ENCODE results near the gene DNAH7.

Gene DNAH7

DNA sequence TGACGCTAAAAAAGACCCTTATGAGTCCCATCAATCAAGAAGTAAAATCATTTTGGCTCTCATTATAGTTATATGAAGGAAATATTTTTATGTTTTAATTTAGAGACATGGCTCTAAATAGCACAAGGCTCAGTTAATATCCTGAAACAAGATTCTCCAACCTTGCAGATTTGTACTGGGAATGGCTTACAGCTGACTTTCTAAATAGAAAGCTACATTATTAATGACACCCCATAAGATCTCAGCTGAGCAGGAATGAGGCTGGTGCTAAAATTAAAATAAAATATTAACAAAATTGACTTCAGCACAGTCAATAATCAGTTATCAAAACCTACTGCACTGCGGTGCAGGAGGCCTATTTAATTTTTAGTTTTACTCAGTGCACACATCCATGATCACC lies 274.8 kb downstream of the DNAH7 start:
- DNase-seq = no peak

DNA sequence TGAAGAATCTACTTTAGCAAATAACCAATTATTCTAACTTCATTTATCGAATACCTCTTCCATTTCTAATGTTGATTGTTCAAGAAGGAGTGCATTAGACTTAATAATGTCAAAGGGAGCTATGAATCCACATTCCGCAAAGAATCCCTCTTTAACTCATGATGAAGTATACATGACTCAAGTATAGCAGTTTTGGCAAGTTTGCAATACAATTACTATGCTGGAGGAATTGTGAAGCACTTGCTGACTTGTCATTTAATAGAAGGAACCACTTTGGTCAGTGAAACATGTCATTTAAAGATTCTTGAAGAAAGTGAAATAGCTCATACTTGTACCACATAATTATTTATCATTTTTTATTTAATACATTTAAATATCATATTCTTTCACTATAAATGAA lies 286.5 kb downstream of the DNAH7 start:
- no peak for DNase-seq

DNA sequence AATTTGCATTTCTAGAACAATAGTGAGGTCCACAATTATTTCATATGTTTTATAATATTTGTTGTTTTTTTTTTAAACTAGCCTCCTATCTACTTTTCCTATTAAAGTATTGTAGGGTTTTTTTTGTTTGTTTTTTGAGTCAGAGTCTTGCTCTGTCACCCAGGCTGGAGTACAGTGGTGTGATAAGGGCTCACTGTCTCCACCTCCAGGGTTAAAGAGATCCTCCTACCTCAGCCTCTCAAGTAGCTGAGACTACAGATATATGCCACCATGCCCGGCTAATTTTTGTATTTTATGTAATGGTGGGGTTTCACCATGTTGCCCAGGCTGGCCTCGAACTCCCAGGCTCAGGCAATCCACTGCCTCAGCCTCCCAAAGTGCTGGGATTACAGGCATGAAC lies 289.1 kb downstream of the DNAH7 start:
- DNase-seq = no peak

DNA sequence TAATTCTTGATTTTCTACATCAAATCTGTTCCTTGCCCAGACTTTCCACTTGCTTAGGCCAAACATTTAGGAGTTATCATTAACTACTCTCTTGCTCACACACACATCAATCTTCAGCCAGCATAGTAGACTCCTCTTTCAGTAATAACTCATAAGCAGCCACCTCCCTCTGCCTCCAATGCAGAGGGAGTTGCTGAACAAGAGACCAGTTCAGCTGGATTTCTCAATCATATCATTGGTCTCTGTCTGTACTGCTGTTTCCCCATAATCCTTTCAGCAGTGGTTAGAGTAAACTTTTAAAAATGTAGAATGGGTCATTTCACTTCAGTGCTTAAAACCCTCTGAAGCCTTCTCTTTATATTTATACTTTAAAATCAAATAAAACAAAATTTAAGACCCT lies 298.7 kb downstream of the DNAH7 start:
- DNase-seq = no peak

DNA sequence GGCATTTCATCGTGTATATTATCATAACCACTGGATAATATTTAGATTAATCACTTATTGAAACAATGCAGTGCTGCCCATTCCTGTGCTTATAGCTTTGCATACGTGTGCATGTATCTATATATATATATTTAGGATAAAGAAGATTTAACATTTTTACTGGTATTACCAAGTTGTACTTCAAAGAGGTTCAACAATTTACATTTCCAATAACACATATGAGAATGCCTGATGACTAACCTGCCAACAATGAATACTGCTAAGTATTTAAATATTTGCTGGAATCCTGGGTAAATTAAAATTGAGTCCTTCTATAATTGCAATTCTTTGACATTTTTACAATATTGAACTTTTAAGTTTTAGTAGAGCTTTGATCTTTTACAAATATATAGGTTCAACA lies 300.2 kb downstream of the DNAH7 start:
- no peak for DNase-seq

DNA sequence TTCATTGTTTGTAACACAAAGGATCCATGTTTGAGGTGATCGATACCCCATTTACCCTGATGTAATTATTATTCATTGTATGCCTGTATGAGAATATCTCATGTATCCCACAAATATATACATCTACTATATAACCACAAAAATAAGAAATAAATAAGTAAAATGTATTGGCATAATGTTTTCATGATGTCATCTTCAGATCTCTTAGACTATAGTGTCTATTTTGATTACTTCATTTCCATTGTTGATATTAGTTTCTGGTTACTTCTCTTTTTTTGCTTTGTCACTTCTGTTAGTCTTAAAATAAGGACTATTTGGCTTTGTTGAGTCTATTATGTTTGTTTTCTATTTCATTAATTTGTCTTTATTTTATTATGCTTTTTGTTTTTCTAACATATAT lies 301.9 kb downstream of the DNAH7 start:
- DNase-seq = no peak

DNA sequence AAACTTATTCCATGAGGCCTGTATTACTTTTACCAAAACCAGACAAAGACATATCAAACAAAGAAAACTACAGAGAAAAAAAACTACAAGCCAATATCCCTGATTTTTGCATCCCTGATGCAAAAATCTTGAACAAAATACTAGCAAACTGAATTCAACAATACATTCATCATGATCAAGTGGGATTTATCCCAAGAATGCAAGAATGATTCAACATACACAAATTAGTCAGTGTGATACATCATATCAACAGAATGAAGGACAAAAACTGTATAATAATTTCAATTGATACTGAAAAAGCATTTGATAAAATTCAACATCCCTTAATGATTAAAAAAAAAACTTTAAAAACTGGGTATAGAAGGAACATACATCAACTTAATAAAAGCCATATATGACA lies 304.8 kb downstream of the DNAH7 start:
- no peak for DNase-seq

DNA sequence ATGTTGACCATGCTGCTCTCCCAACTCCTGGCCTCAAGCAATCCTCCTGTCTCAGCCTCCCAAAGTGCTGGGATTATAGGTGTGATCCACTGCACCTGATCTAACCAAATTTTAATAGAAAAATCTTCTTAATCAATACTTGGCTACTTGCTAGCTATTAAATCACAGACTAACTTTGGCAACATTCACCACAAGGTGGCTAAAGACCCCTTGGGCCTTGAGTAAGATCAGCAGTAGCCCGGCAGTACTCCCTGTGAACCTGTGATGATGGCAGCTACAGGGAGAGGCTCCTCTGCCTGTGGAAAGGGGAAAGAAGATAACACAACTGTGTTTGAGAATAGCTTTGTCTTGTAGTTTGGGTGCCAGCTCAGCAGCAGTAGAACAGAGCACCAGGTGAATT lies 308.8 kb downstream of the DNAH7 start:
- DNase-seq = no peak

DNA sequence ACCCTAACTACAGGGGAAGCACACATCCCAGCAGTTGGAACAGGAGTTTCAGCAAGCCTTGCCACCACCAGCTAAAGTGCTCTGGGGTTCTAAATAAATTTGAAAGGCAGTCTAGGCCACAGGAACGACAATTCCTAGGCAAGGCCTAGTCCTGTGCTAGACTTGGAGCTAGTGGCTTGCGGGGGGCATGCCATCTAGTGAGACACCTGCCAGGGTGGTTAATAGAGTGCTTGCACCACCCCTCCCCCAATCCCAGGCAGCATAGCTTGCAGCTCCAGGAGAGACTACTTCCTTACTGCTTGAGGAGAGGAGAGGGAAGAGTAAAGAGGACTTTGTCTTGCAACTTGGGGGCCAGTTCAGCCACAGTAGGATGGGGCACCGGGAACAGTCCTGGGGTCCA lies 309.8 kb downstream of the DNAH7 start:
- no peak for DNase-seq

DNA sequence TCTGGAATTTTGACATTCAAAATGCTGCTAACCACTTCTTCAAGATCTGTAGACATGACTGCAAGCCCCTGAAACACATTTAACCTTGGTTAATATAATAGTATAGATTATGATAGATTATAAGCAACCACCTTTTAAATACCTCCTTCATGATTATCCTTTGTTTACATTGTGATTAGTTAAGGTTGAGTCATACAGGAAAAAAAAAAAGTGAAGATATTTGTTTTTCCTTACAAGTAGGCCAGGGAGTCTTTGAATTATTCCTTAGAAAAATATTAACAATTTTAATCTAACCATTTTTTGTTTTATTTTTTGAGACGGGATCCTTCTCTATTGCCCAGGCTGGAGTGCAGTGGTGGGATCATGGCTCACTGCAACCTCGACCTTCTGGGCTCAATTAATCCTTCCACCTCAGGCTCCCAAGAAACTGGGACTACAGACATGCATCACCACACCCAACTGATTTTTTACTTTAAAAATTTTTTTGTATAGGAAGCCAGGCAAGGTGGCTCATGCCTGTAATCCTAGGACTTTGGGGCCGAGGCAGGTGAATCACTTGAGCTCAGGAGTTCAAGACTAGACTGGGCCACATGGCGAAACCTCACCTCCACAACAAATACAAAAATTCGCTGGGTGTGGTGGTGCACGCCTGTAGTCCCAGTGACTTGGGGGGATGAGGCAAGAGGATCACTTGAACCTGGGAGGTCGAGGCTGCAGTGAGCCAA lies 312.3 kb downstream of the DNAH7 start:
- no peak for DNase-seq

DNA sequence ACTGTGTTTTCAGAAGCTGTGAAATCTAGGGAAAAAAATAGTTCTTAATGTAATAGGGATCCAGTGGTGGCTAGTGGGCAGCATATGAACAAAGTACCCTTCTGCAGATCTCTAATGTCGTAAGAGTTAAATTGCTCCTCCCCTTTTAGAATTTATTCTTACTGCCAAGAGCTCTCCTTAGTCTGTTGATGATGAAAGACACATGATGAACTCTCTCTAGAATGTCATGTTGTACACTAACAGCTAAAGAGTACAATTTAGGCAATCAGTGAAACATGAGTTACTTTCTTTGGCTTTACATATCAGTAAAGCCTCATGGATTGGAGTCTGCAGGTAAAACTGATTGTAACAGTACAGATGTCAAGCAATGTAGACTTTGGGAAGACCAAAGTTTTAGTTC lies 327.4 kb downstream of the DNAH7 start:
- no peak for DNase-seq

DNA sequence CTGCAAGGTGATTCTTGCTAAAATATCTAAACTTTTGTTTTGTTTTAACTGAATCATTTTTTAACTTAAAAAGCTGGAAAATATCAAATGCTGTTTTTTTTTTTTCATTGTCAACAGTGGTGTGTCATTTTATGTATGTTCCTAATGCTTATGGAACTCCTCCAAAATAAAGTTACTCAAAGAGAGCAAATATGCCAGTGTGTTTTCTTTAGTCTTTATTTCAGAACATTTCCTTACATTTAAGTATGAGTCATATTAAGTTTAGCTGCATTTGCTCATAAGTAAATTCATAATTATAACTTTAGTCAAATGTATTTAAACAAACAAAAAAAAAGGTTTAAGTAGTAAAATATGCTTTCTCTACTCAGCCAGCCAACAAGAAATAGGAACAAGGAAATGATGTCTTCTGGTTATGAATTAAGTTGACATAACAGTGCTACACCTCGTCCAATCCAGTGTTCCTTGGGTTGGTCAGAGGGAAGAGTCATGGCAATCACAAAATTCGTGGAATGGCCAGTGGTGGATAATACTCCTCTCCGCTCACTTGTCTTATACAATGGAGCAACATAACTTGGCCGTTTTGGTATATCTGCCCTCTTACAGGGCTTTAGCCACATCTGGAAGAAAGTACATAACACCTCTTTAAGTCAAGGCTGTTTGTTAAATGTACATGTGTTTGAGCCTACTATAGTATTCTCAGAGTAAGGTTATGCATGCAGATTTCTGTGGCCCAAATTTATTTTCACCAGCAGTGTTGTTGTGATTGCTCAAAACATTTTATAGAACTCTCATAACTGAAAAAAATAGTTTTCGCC lies 330.9 kb downstream of the DNAH7 start:
- no peak for DNase-seq

DNA sequence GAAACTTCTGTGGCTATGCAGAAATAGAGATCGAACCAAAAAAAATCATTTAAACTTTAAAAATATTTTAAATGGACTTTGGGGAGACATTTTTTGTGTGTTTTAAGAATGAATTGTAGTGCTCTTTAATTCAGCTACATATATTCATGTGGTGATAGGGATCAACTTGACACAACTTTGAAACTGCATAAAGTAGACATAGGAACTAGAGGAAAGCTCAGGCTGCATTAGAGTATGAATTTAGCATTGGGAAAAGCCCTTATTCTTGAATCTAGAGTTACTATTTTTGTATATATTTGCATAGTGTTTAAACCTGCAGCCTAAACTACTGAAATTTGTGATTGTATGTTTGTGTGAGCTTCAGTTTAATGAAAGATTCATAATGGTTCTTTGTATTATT lies 333.3 kb downstream of the DNAH7 start:
- no peak for DNase-seq

DNA sequence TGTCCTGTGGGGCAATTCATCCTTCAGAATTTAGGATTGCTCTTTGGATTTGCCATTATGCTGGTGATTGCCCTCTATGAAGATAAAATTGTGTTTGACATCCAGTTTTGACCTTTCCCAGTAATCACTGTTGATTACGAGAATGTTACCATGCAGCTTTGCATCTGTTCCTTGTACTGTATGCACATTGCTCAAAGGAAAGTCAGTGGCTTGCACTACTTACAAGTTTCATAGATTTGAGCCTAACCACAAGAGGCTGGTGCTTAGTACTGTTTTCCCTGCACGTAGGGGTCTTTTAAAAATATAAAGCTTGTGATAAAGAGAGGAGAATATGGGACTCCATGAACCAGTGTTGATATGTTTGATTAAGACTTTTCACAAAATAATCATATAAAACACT lies 333.7 kb downstream of the DNAH7 start:
- no peak for DNase-seq

DNA sequence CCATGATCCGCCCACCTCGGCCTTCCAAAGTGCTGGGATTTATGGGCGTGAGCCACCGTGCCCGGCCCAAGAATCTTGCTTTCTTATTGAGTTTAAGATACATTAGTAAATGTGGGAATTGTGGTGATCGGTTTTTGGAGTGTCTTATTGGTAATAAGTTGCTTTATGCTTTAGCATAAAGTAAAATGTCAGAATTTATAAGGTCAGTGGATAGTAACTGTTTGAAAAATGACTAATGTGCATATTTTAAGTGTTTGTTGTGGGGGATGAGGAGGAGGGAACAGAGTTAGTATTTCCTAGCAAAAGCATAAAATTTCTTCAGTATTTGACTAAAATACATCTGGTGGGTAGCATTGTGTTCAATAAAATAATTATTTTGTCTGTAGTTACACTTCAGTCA lies 334.2 kb downstream of the DNAH7 start:
- DNase-seq = no peak

DNA sequence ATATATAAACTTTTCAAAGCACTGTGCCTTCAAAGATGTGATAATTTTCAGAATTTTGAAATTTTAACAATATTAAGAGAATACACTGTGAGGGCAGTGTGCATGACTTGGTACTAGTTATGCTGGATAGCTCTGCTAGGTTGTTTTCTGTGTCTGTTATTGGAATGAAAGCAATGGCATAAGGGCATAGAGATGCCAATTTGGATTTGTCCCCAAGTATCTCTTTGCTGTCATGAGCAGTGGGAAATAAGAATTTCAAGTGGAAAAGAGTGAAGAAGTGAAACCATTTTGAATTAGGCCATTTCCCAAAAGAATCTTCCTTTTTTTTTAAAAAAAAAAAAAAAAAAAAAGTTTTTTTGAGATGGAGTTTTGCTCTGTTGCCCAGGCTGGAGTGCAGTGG lies 334.8 kb downstream of the DNAH7 start:
- DNase-seq = no peak

DNA sequence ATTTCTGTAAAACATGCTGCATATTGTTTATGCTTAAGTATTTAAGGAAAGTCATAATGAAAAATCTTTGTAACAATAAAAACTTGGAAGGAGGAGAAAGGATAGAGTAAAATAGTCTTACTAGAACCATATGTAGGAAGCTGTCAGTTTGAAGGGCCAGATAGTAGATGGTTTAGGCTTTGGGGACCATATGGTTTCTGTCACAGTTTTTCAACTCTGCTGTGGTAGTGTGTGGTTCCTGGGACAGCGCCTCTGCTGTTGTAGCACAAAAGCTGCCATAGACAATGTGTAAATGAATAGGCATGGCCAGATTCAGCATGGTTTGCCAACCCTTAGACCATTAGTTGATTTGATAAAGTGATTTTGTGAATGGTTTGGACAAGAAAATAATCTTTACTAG lies 336.1 kb downstream of the DNAH7 start:
- no peak for DNase-seq

DNA sequence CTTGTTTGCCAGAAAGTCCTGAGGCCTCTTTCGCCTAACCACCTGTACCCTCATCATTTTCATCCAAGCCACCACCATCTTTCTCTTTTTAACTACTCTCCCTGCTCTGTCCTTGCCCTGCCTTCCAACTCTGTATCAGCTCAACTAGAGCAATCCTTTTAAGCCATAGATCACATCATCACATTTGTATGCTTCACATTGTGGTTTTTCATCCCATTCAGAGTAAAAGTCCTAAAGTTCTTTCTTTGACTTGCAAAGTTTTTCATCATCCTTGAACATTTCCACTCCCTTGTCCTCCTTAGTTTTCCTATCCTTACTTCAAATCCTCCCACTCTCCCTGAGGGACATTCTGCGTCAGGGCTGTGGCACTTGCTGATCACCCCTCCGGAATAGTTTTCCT lies 337.7 kb downstream of the DNAH7 start:
- no peak for DNase-seq

DNA sequence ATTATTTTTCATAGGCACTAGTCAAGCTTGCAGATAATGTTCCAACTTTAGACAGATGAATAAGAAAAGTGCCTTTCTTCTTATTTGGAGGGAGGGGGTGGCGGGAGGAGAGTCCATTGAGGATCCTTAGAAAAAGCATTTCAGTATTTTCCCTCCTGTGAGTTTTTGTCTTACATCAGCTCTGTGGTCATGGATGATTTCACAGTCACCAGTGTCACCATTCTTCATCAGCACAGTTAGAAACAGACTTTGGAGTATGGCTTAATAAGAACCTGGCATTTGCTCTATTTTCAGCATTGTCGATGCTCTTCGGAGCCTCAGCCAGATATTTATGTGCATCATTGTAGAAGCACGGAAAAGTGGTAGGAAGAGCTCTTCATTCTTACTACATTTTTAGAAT lies 341.5 kb downstream of the DNAH7 start:
- DNase-seq = no peak

DNA sequence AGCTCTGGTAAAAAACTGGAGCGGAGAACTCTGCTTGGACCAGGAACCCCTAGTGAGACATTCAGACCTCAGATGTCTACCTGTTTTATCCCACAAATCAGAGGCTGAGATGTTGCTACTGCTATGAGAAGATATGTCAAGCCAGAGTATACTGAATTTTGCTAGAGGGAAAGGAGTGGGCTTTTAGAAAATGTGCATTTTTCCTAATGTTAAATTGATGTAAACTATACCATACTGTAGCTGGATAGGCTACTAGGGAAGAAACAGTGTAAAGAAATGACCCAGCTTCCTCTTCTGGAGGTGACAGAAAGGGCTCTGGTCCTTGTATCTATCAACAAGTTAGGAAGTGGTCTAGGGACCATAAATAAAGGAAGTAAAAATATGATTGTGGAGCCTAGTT lies 346.6 kb downstream of the DNAH7 start:
- DNase-seq = no peak

DNA sequence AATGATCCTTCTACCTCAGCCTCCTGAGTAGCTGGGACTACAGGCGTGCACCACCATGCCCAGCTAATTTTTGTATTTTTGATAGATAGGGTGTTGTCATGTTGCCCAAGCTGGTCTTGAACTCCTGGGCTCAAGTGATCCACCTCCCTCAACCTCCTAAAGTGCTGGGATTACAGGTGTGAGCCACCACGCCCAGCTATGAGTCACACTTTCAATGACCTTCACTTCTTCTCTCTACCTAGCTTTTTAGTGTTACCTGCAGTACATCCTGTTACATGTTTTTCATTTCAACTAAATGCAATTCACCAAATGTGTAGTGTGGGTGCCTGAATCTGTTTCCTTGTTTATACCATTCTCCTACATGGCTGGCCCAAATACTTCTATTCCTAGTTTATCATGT lies 347.6 kb downstream of the DNAH7 start:
- DNase-seq = no peak

DNA sequence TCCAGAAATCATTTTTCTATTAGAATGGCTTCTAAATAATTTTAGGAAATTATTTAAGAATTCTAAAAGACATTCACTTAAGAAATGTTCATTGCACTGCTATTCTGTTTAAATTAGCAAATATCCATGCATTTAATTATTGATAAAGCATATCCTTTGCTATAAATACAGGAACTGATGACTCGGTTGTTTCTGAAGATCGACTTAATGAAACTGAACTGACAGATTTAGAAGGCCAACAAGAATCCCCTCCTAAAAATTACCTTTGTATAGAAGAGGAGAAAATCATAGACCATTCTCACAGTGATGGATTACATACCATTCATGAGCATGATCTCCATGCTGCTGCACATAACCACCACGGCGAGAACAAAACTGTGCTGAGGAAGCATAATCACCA lies 352.2 kb downstream of the DNAH7 start:
- no peak for DNase-seq

DNA sequence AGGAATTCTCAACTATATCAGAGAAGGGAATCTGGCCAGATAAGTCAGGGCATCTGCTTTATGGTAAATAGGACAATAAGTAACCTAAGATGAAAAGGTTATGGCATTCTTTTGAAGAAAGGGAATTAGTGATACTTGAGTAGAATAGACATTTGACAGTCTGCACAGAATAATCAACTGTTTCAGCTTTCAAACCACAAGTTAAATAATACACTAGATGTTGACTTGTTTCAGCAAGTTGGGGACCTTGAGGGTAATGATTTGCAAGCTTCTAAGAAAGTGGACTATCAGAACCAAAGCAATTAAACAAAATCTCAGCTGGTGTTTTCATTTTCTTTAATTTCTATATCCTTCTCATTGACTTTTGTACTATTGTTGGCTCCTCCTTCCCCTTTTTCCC lies 357.2 kb downstream of the DNAH7 start:
- no peak for DNase-seq

DNA sequence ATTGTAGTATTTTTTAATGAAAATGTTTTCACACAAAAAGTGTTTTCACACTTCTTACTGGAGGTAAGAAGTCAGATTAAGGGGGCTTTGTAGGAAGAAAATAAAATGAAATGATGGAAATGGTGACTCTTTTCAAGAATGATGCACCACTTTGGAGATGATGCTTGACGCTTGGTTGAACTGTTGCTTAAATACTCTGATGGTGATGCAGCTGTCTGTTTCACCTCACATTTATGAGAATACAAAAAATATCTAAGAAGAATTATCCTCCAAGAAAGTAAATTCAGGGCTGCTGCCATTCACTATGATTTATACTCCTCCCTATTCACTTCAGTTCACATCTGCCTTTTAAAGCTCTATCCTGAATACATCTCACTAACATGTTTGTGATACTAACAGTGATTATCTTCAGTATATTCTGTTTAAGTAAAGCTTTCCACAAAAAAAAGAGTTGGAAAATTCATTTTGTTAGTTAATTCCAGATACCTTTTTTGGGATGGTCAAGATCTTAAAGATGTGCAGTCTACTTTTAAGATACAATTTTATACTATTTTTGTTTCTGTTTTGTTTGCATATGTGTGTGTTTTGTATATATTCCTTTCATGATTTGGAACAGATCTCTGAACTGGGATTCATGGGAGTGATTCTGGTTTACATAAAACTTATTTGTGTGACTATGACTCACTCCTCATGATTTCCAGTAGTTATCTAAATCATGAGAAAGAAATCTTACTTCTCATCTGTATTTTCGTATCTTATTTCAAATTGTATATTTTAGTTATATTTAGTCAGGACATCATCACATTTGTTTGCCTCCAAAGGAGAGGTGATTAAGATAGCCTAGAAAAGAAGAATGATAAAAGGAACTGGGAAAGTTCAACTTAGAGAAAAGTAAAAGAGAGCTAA lies 358.5 kb downstream of the DNAH7 start:
- DNase-seq = no peak

Data from NCI-H510A treated with DMSO at 0.1 percent for 48 hours (cell line).